Mesothelial cell of epicardium (in vitro differentiated cells): ENCODE data around the gene NDUFA11. TPM values are rescaled to one million over a fixed set of nuclear protein-coding genes. Genes with fewer than 3 reads are reported as not detected.

Source experiments
- DNase-seq, 2 experiments: peaks; one replicate each; pipeline ENCODE4 v3.0.0; 2021; ENCODE audit warnings: low spot score in 2 of 2; ENCODE audit not compliant: unreplicated experiment in 2 of 2
- H3K27ac Mint-ChIP-seq: 2 replicates; pipeline ENCODE4 v1.8.0; 2021; ENCODE audit warnings: mixed read lengths
- H3K27me3 Mint-ChIP-seq: 2 replicates; pipeline ENCODE4 v1.8.0; 2021; ENCODE audit warnings: low read depth, mixed read lengths
- H3K36me3 Mint-ChIP-seq: 2 replicates; pipeline ENCODE4 v1.8.0; 2021; ENCODE audit warnings: mixed read lengths
- H3K4me1 Mint-ChIP-seq: 2 replicates; pipeline ENCODE4 v1.8.0; 2021; ENCODE audit warnings: mixed read lengths
- H3K4me3 Mint-ChIP-seq: 2 replicates; pipeline ENCODE4 v1.8.0; 2021; ENCODE audit warnings: mild to moderate bottlenecking, moderate library complexity, mixed read lengths
- H3K9me3 Mint-ChIP-seq: 2 replicates; pipeline ENCODE4 v1.8.0; 2021; ENCODE audit warnings: mixed read lengths
- CTCF ChIP-seq: fragments of 200-600 bp; sonication (generic); IDR thresholded peaks from one replicate; pipeline ENCODE4 v1.5.0; 2021; ENCODE audit warnings: antibody characterized with exemption; ENCODE audit not compliant: unreplicated experiment
- total RNA-seq: library from RNA; stranded (reverse); gene quantifications from 3 replicates; pipeline ENCODE4 v1.2.1, GENCODE V29; 2021

NDUFA11 gene
- total RNA-seq, 1 donor from 2014 or later = 229 TPM

- Mint-ChIP-seq H3K27me3 (no peaks in the 10 kb centered on the region), H3K36me3 (peaks cover 24% of the 10 kb centered on the region), H3K4me3 (no peak overlapping the region), H3K4me1 (no peaks in the 10 kb centered on the region), H3K9me3 (no peaks in the 10 kb centered on the region), H3K27ac (no peak overlapping the region)
- no peak for TF ChIP-seq CTCF
- DNase-seq = no peak
Measured at GRCh38 chr19:5925830-5926427, 22.3 kb upstream of the NDUFA11 start.

GRCh38 chr19:5923356-5923755 lies 19.8 kb upstream of the NDUFA11 start:
- Mint-ChIP-seq H3K4me3 (no peak overlapping the region), H3K36me3 (peaks cover 23% of the 10 kb centered on the region), H3K4me1 (no peaks in the 10 kb centered on the region), H3K27me3 (no peaks in the 10 kb centered on the region), H3K9me3 (no peaks in the 10 kb centered on the region), H3K27ac (no peak overlapping the region)
- TF ChIP-seq CTCF = no peak
- DNase-seq = no peak

- Mint-ChIP-seq H3K4me1 (no peaks in the 10 kb centered on the region), H3K4me3 (no peak overlapping the region), H3K27ac (no peak overlapping the region), H3K36me3 (peaks cover 16% of the 10 kb centered on the region), H3K9me3 (no peaks in the 10 kb centered on the region), H3K27me3 (no peaks in the 10 kb centered on the region)
- TF ChIP-seq CTCF = no peak
- DNase-seq = no peak
Measured at GRCh38 chr19:5922161-5922545, 18.6 kb upstream of the NDUFA11 start.

GRCh38 chr19:5921516-5922160 lies 18.0 kb upstream of the NDUFA11 start:
- Mint-ChIP-seq H3K4me1 (no peaks in the 10 kb centered on the region), H3K27ac (no peak overlapping the region), H3K4me3 (no peak overlapping the region), H3K9me3 (no peaks in the 10 kb centered on the region), H3K36me3 (peaks cover 13% of the 10 kb centered on the region), H3K27me3 (no peaks in the 10 kb centered on the region)
- DNase-seq = no peak
- TF ChIP-seq CTCF = no peak

- Mint-ChIP-seq H3K9me3 (no peaks in the 10 kb centered on the region), H3K4me3 (no peak overlapping the region), H3K4me1 (peaks cover 17% of the 10 kb centered on the region), H3K36me3 (peaks cover 10% of the 10 kb centered on the region), H3K27ac (no peak overlapping the region), H3K27me3 (no peaks in the 10 kb centered on the region)
- DNase-seq = no peak
- no peak for TF ChIP-seq CTCF
Measured at GRCh38 chr19:5918463-5919079, 15.0 kb upstream of the NDUFA11 start.
